HG02571 (cell line): ENCODE data around the gene CEBPB.
"Not testable (repeated sequence)": the region's sequence is repeated elsewhere in the genome, so short reads cannot be mapped to it uniquely, and the experiment has no call there.

Experiments used
- ATAC-seq: cut with Tn5 transposase; IDR thresholded peaks from one replicate; pipeline ENCODE4 v1.9.1; 2021; ENCODE audit warnings: mild to moderate bottlenecking, moderate library complexity; ENCODE audit not compliant: unreplicated experiment

The CEBPB gene

GRCh38 chr20:50169329-50169823 lies 21.3 kb upstream of the CEBPB start:
- no peak for ATAC-seq

DNA sequence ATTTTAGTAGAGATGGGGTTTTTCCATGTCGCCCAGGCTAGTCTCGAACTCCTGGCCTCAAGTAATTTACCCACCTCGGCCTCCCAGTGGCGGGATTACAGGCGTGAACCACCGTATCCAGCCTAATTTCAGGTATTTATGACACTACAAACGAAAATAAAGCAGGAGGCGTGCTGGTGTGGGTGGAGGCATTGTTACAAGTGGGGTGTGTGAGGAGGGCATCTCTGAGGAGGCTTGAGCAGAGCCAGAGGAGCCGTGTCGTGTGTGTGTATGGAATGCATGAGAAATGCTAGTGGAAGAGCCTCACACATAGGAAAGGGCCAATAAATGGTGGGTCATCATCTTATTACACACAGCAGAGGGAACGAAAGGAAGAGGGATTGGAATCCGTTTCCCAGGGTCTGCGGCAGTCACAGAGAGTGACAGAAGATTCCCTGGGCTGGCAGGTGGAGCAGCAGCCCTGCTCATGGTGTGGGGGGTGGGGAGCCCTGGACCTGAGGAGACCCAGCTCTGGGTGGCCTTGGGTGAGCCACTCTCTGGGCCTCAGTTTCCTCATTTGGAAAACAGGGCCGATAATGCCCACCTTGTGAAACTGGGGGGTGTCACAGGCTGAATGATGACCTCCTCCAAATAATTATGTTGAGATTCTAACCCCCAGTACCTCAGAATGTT lies 19.9 kb upstream of the CEBPB start:
- ATAC-seq, result no peak

DNA sequence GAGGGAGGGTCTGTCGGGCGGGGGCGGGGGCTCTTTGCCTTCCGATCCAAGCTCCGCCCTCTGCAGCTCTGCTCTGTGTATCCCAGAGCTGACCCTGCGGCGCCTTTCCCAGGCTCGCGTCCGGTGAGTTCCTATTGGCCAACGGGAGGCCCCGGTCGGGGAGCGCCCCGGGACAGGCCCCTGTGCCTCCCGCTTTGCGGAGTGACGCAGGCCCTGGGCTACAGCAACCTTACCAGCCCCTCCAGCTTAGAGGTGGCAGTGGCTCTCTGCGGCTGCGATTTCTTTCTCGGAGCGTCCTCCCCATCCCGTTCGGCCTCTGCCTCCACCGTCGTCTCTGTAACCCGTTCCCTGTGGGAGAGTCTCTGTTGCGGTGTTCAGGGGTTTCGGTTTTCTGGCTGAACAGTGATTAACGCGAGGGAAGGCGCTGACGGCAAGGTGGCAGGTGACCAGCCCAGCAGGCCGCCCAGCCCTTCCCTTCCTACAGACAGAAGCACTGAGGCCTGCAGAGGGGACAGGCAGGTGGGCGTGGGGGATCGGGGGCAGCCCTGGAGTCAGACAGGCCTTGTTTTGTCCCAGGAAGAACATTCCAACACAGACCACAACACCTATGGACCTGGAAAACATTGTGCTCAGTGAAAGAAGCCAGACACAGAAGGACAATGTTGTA lies 18.1 kb upstream of the CEBPB start:
- ATAC-seq, result no peak

DNA sequence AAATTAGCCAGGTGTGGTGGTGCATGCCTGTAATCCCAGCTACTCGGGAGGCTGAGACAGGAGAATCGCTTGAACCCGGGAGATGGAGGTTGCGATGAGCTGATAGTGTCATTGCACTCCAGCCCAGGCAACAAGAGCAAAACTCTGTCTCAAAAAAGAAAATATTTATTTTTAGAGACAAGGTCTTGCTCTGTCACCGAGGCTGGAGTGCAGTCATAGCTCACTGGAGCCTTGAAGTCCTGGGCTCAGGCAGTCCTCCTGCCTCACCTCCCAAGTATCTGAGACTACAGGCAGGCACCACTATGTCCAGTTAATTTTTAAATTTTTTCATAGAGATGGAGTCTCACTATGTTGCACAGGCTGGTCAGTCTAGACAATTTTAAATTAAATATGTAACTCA lies 16.2 kb upstream of the CEBPB start:
- no peak for ATAC-seq

- ATAC-seq, result no peak
Measured at GRCh38 chr20:50175938-50176933, 14.4 kb upstream of the CEBPB start.

GRCh38 chr20:50178672-50179071 lies 12.0 kb upstream of the CEBPB start:
- ATAC-seq, result not testable (repeated sequence)

GRCh38 chr20:50181344-50181743 lies 9.3 kb upstream of the CEBPB start:
- ATAC-seq, result no peak

DNA sequence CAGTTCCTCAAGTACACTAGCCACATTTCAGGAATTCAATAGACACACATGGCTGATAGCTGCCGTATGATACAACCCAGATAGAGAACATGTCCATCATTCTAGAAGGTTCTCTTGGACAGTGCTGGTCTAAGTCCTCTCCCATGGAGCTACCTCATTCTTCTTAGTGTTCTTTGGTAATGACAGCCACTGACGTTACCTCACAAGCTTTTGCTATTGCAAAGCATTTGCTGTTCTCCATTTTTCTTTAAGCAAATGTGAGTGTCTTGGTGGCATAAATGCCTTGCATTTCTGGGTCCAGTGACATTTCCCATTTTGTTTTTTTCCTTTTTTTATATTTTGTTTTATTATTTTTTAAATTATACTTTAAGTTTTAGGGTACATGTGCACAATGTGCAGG lies 8.3 kb upstream of the CEBPB start:
- no peak for ATAC-seq

GRCh38 chr20:50185426-50185825 lies 5.2 kb upstream of the CEBPB start:
- ATAC-seq, result no peak

DNA sequence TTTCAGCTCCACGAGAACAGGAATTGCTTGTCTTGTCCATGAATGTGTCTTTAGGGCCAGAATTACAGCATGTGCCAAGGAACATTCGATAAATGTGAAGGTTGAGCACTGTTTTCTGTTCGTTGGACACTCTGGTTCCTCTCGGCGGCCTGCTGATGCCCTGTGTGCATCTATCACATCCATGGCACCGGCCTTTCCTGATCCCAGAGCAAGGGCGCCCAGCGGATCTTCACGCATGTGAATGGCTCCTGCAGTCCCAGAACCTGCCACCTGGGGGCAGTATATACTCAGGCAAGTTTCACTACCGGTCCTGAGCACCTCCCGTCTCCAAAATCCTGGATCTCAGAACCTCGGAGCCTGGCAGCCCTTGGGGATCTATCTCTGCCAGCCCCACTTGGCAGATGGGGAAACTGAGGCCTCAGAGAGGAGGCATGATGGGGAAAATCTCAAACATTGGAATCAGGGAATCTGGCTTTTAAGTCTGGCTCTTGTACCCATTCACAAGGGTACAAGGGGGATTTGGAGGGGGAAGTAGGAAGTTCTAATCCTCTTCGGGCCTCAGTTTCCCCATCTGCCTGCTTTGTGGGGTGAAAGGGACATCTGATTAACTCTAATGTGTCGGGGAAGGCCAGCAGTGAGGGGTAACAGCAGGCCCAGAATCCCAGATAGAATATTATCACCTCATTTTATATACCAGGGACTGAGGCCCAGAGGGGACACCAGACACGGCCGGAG lies 4.3 kb upstream of the CEBPB start:
- no peak for ATAC-seq

DNA sequence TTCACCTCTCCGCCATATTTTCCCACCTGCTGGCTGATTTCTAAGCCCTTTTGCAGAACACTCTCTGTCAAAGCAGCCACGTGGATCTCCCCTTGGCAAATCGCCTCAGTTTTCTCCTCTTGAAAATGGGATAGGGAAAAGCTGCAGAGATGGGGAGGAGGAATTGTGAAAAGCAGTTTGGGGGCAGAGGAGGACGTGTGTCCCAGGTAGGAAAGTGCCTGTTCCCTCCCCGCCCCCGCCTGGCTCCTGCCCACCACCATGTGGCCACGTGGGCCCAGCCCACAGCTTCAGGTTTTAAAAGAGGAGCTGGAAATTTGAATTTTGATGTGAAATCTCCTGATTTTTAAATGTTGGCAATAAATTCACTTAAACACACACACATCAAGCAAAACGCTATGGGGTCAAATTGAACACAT lies 3.6 kb upstream of the CEBPB start:
- no peak for ATAC-seq

DNA sequence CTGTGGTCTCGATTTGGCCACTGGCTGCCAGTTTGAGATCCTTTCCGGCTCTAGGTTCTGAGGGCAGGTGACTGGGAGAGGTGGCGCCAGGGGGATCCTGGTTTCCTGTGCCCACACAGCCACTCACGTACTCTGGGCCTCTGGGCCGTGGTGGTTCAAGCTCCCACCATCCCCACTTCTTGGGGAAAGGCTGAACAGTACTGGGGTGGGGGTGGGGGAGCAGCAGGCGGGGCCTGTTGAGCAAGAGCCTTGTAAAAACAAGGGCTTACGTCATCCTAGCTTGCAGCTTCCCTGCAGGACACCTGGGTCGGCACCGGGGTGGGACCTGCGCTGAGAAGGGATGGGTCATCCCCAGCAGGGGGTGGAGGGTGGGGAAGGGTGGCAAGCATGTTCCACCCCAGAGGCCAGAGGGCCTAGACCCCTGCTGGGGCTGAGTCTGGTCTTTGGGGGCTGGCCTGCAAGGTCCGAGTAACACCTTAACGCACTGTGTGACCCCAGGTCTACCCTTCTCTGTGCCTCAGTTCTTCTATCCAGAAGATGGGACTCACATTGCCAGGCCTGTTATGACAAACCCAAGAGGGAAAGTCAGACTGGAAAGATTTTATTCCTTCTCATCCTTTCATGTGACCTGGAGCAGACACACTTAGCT lies 3.1 kb upstream of the CEBPB start:
- ATAC-seq, result no peak

- no peak for ATAC-seq
Measured at GRCh38 chr20:50188287-50188688, 2.3 kb upstream of the CEBPB start.

GRCh38 chr20:50188879-50189680 lies 1.6 kb upstream of the CEBPB start:
- no peak for ATAC-seq

GRCh38 chr20:50189681-50190250 lies 864 bp upstream of the CEBPB start:
- no peak for ATAC-seq

DNA sequence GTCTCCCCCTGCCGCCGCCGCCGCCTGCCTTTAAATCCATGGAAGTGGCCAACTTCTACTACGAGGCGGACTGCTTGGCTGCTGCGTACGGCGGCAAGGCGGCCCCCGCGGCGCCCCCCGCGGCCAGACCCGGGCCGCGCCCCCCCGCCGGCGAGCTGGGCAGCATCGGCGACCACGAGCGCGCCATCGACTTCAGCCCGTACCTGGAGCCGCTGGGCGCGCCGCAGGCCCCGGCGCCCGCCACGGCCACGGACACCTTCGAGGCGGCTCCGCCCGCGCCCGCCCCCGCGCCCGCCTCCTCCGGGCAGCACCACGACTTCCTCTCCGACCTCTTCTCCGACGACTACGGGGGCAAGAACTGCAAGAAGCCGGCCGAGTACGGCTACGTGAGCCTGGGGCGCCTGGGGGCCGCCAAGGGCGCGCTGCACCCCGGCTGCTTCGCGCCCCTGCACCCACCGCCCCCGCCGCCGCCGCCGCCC lies 474 bp downstream of the CEBPB start:
- no peak for ATAC-seq

DNA sequence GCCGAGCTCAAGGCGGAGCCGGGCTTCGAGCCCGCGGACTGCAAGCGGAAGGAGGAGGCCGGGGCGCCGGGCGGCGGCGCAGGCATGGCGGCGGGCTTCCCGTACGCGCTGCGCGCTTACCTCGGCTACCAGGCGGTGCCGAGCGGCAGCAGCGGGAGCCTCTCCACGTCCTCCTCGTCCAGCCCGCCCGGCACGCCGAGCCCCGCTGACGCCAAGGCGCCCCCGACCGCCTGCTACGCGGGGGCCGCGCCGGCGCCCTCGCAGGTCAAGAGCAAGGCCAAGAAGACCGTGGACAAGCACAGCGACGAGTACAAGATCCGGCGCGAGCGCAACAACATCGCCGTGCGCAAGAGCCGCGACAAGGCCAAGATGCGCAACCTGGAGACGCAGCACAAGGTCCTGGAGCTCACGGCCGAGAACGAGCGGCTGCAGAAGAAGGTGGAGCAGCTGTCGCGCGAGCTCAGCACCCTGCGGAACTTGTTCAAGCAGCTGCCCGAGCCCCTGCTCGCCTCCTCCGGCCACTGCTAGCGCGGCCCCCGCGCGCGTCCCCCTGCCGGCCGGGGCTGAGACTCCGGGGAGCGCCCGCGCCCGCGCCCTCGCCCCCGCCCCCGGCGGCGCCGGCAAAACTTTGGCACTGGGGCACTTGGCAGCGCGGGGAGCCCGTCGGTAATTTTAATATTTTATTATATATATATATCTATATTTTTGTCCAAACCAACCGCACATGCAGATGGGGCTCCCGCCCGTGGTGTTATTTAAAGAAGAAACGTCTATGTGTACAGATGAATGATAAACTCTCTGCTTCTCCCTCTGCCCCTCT lies 1.1 kb downstream of the CEBPB start:
- no peak for ATAC-seq
